GM18517 (cell line): ENCODE results near the gene TECR.
"Not testable (repeated sequence)": the region's sequence is repeated elsewhere in the genome, so short reads cannot be mapped to it uniquely, and the experiment has no call there.

Experiments
- ATAC-seq: cut with Tn5 transposase; IDR thresholded peaks from one replicate; pipeline ENCODE4 v1.9.1; 2021; ENCODE audit warnings: mild to moderate bottlenecking, moderate library complexity; ENCODE audit not compliant: unreplicated experiment

The TECR gene

GRCh38 chr19:14529254-14530004, at the start of gene TECR:
Gene TECR (plus strand): TSS chr19:14529594. CDS start chr19:14529697, 103 bp downstream.
- peak; percentile 95 for ATAC-seq

GRCh38 chr19:14479975-14480699, 49.3 kb upstream of the TECR start:
- ATAC-seq, result no peak

GRCh38 chr19:14480700-14481079, 48.7 kb upstream of the TECR start:
- ATAC-seq, result no peak

- no peak for ATAC-seq
These were observed 47.0 kb upstream of the TECR start for GRCh38 chr19:14482172-14482941.

- ATAC-seq, result no peak
These were observed 41.8 kb upstream of the TECR start for GRCh38 chr19:14487370-14488125.

GRCh38 chr19:14492756-14493337, 36.5 kb upstream of the TECR start:
- no peak for ATAC-seq

GRCh38 chr19:14494411-14494810, 35.0 kb upstream of the TECR start:
- ATAC-seq, result no peak

- no peak for ATAC-seq
These were observed 34.3 kb upstream of the TECR start for GRCh38 chr19:14494910-14495671.

GRCh38 chr19:14495672-14496028, 33.7 kb upstream of the TECR start:
- peak; percentile 21 for ATAC-seq

GRCh38 chr19:14496029-14496833, 33.2 kb upstream of the TECR start, which contains the start of gene GIPC1:
Gene GIPC1 (minus strand): TSS chr19:14496127. CDS start chr19:14482976, 13,151 bp downstream.
- ATAC-seq, result peak; percentile 57

- no peak for ATAC-seq
These were observed 32.6 kb upstream of the TECR start for GRCh38 chr19:14496834-14497227.

GRCh38 chr19:14497228-14497921, 32.0 kb upstream of the TECR start:
- no peak for ATAC-seq

GRCh38 chr19:14502334-14503092, 26.9 kb upstream of the TECR start:
- no peak for ATAC-seq

GRCh38 chr19:14503285-14503684, 26.1 kb upstream of the TECR start:
- ATAC-seq, result no peak

- ATAC-seq, result not testable (repeated sequence)
These were observed 24.8 kb upstream of the TECR start for GRCh38 chr19:14504575-14504974.

- ATAC-seq, result no peak
These were observed 23.7 kb upstream of the TECR start for GRCh38 chr19:14505488-14506239.
